H1 (cell line): ENCODE measurements around the gene TDRD3.

Experiments used
- CHD1 ChIP-seq: IDR thresholded peaks from 2 replicates; pipeline ENCODE4 v1.6.1; 2012; ENCODE audit warnings: low read depth, low read length, improper control_type of control experiment
- CTCF ChIP-seq, 3 experiments: IDR thresholded peaks; 1 replicate in 2 of 3; 2 replicates in 1 of 3; pipeline versions ENCODE4 v1.5.1 to v1.6.1; 2011; ENCODE audit warnings: low read length in 3 of 3, mild to moderate bottlenecking in 3 of 3, inconsistent platforms in 2 of 3, low read depth in 1 of 3, moderate library complexity in 1 of 3; ENCODE audit not compliant: insufficient read depth in 1 of 3; ENCODE audit errors: control extremely low read depth in 1 of 3
- GABPA ChIP-seq: IDR thresholded peaks from 2 replicates; pipeline ENCODE4 v1.6.1; 2011; ENCODE audit warnings: mild to moderate bottlenecking, low read length, moderate library complexity, borderline replicate concordance; ENCODE audit not compliant: insufficient read depth
- HDAC6 ChIP-seq: IDR thresholded peaks from one replicate; pipeline ENCODE4 v1.7.1; 2012; ENCODE audit warnings: low read depth, mild to moderate bottlenecking, inconsistent platforms, low read length, moderate library complexity
- JUN ChIP-seq: IDR thresholded peaks from 2 replicates; pipeline ENCODE4 v1.6.1; 2011; ENCODE audit warnings: low read depth, mild to moderate bottlenecking, improper control_type of control experiment, low read length
- MAX ChIP-seq: IDR thresholded peaks from 2 replicates; pipeline ENCODE4 v1.6.1; 2012; ENCODE audit warnings: inconsistent platforms
- POLR2A ChIP-seq, 2 experiments: IDR thresholded peaks; 1 replicate in 1 of 2; 2 replicates in 1 of 2; pipeline ENCODE4 v1.6.1; 2011; ENCODE audit warnings: low read depth in 2 of 2, low read length in 2 of 2, mild to moderate bottlenecking in 2 of 2; ENCODE audit errors: control extremely low read depth in 1 of 2
- SIRT6 ChIP-seq: IDR thresholded peaks from one replicate; pipeline ENCODE4 v1.7.1; 2012; ENCODE audit warnings: low read length, inconsistent platforms
- SRF ChIP-seq: IDR thresholded peaks from 2 replicates; pipeline ENCODE4 v1.6.1; 2011; ENCODE audit warnings: mild to moderate bottlenecking, low read depth, low read length, moderate library complexity
- TAF1 ChIP-seq: IDR thresholded peaks from 2 replicates; pipeline ENCODE4 v1.6.1; 2011; ENCODE audit warnings: mild to moderate bottlenecking, low read depth, low read length
- ZNF274 ChIP-seq: IDR thresholded peaks from 2 replicates; pipeline ENCODE4 v1.7.0; 2012; ENCODE audit warnings: low read length, borderline replicate concordance; ENCODE audit errors: extremely low read depth

- TF ChIP-seq CTCF (IDR thresholded peaks at IDR 0.05; ENCODE audit: control extremely low read depth in 1 of 3, insufficient read depth in 1 of 3, low read depth in 1 of 3, low read length in 3 of 3): no peak
- TF ChIP-seq POLR2A (IDR thresholded peaks at IDR 0.05; ENCODE audit: control extremely low read depth in 1 of 2, low read depth in 2 of 2, low read length in 2 of 2): no peak
- no peak for TF ChIP-seq GABPA
- TF ChIP-seq HDAC6: no peak
- no peak for TF ChIP-seq TAF1
- TF ChIP-seq SRF: no peak
- no peak for TF ChIP-seq MAX
- no peak for TF ChIP-seq SIRT6
- TF ChIP-seq JUN: no peak
- no peak for TF ChIP-seq ZNF274
- no peak for TF ChIP-seq CHD1
Measured at GRCh38 chr13:60604058-60604457, 207.0 kb downstream of the TDRD3 start.
